Endothelial cell of umbilical vein (primary cell): Measurements from ENCODE around the gene GID4. TPM values are rescaled to one million over a fixed set of nuclear protein-coding genes. Genes with fewer than 3 reads are reported as not detected.

Experiments used
- BruUV-seq: library from RNA; stranded (reverse); fragments of 400-500 nt; replicated peaks from 2 replicates; lab custom pipeline; 2021; lab: Mats Ljungman, UMichigan
- CTCF ChIA-PET: fragments of 300-600, 350-600 bp; sonication (Branson Sonifier 250); formaldehyde crosslinking; loops from one replicate; lab custom pipeline; 2021; ENCODE audit warnings: antibody characterized with exemption, inconsistent platforms; lab: Charles Lee
- POLR2A ChIA-PET: fragments of 300-600, 350-600 bp; sonication (Branson Sonifier 250); formaldehyde crosslinking; loops from one replicate; lab custom pipeline; 2021; ENCODE audit warnings: antibody characterized with exemption, inconsistent platforms; lab: Charles Lee
- DNase-seq: peaks from one replicate; pipeline ENCODE4 v3.0.0-alpha.2; 2011; ENCODE audit warnings: low read depth, low spot score
- FAIRE-seq: peaks from 2 replicates; lab custom pipeline; 2011; peaks lifted over from hg19 to GRCh38; lab: Jason Lieb, UNC
- H2AFZ ChIP-seq: 2 replicates; pipeline ENCODE4 v1.6.0; 2012; ENCODE audit warnings: low read depth, low read length, control low read depth, inconsistent platforms
- H3K27ac ChIP-seq: 2 replicates; pipeline ENCODE4 v1.5.1; 2011; ENCODE audit warnings: low read depth, mild to moderate bottlenecking, control low read depth, low read length, moderate library complexity; ENCODE audit not compliant: insufficient read depth
- H3K27me3 ChIP-seq, 2 experiments: 2 replicates each; pipeline versions ENCODE4 v1.6.0 to v1.6.1; 2011; ENCODE audit warnings: low read length in 2 of 2, mixed read lengths in 1 of 2; ENCODE audit not compliant: control insufficient read depth in 2 of 2, insufficient read depth in 2 of 2
- H3K36me3 ChIP-seq, 2 experiments: 2 replicates in 1 of 2; 3 replicates in 1 of 2; pipeline ENCODE4 v1.5.1; 2011; ENCODE audit warnings: low read length in 2 of 2, mild to moderate bottlenecking in 1 of 2, moderate library complexity in 1 of 2; ENCODE audit not compliant: control insufficient read depth in 2 of 2, insufficient read depth in 2 of 2; ENCODE audit errors: extremely low read depth in 1 of 2
- H3K4me1 ChIP-seq: 3 replicates; pipeline ENCODE4 v1.5.1; 2011; ENCODE audit warnings: mild to moderate bottlenecking, low read length; ENCODE audit not compliant: control insufficient read depth, insufficient read depth; ENCODE audit errors: extremely low read depth
- H3K4me2 ChIP-seq: 2 replicates; pipeline ENCODE4 v1.6.1; 2011; ENCODE audit warnings: low read length, control low read depth, mixed read lengths; ENCODE audit not compliant: insufficient read depth
- H3K4me3 ChIP-seq, 3 experiments: fragments of 200-600 bp in 1 of 3; sonication (generic), shearing (Covaris generic) in 1 of 3; replicated peaks in 1 of 3; 2 replicates each; pipeline ENCODE4 v1.5.1; 2011 to 2016; ENCODE audit warnings: control low read depth in 3 of 3, low read length in 3 of 3, mild to moderate bottlenecking in 2 of 3, inconsistent platforms in 1 of 3, low read depth in 1 of 3, moderate library complexity in 1 of 3; ENCODE audit not compliant: insufficient read depth in 1 of 3
- H3K79me2 ChIP-seq: 2 replicates; pipeline ENCODE4 v1.6.0; 2012; ENCODE audit warnings: low read length, inconsistent platforms; ENCODE audit not compliant: control insufficient read depth, insufficient read depth
- H3K9ac ChIP-seq: replicated peaks from 2 replicates; pipeline ENCODE3; 2011; ENCODE audit warnings: low read length, control low read depth; ENCODE audit not compliant: insufficient read depth; ENCODE audit errors: extremely low read depth
- H3K9me1 ChIP-seq: replicated peaks from 3 replicates; pipeline ENCODE4 v1.6.0; 2011; ENCODE audit warnings: mild to moderate bottlenecking, low read length; ENCODE audit not compliant: control insufficient read depth, insufficient read depth; ENCODE audit errors: extremely low read depth
- H3K9me3 ChIP-seq: replicated peaks from 2 replicates; pipeline ENCODE4 v1.5.1; 2012; ENCODE audit warnings: low read length, inconsistent platforms; ENCODE audit not compliant: control insufficient read depth, insufficient read depth
- H4K20me1 ChIP-seq: replicated peaks from 2 replicates; pipeline ENCODE3; 2011; ENCODE audit warnings: mild to moderate bottlenecking, low read length; ENCODE audit not compliant: control insufficient read depth, insufficient read depth; ENCODE audit errors: extremely low read depth
- CTCF ChIP-seq, 2 donors: IDR thresholded peaks; 1 replicate in 1 of 2; 2 replicates in 1 of 2; pipeline ENCODE4 v1.5.1; 2011; ENCODE audit warnings: low read length in 2 of 2, mild to moderate bottlenecking in 2 of 2, moderate library complexity in 2 of 2, control low read depth in 1 of 2, inconsistent platforms in 1 of 2, low read depth in 1 of 2; ENCODE audit not compliant: insufficient read depth in 1 of 2; ENCODE audit errors: extremely low read depth in 1 of 2
- EZH2 ChIP-seq: IDR thresholded peaks from 2 replicates; pipeline ENCODE4 v1.6.1; 2012; ENCODE audit warnings: borderline replicate concordance, low read depth, mild to moderate bottlenecking, moderate library complexity, low read length, inconsistent platforms; ENCODE audit not compliant: severe bottlenecking
- FOS ChIP-seq: IDR thresholded peaks from 2 replicates; pipeline ENCODE4 v1.6.1; 2011; ENCODE audit warnings: mild to moderate bottlenecking, low read length, moderate library complexity, borderline replicate concordance; ENCODE audit not compliant: insufficient read depth
- GATA2 ChIP-seq: IDR thresholded peaks from 2 replicates; pipeline ENCODE4 v1.7.0; 2011; ENCODE audit warnings: low read depth, mild to moderate bottlenecking, moderate library complexity, mixed read lengths, low read length; ENCODE audit not compliant: insufficient read length, insufficient read depth
- JUN ChIP-seq: IDR thresholded peaks from 2 replicates; pipeline ENCODE4 v1.6.1; 2011; ENCODE audit warnings: borderline replicate concordance, low read depth; ENCODE audit not compliant: insufficient read length, insufficient read depth
- MAX ChIP-seq: IDR thresholded peaks from 2 replicates; pipeline ENCODE4 v1.6.1; 2011; ENCODE audit not compliant: insufficient read depth, insufficient read length
- MYC ChIP-seq: IDR thresholded peaks from one replicate; pipeline ENCODE4 v1.6.1; 2011; ENCODE audit warnings: mild to moderate bottlenecking, low read depth, low read length
- POLR2A ChIP-seq: IDR thresholded peaks from 2 replicates; pipeline ENCODE4 v1.6.1; 2012; ENCODE audit warnings: low read depth, mild to moderate bottlenecking, control low read depth, low read length
- POLR2AphosphoS5 ChIP-seq: IDR thresholded peaks from 2 replicates; pipeline ENCODE4 v1.6.1; 2012; ENCODE audit warnings: low read depth, mild to moderate bottlenecking, control low read depth, low read length, moderate library complexity; ENCODE audit not compliant: insufficient read depth
- dilution Hi-C: fragments of 300-500 bp; cut with MboI; formaldehyde crosslinking; loops from one replicate; pipeline ENCODE4 v1.15.0; 2019; ENCODE audit warnings: low sequenced_read_pairs; ENCODE audit not compliant: extremely low pct_ligation_motif_present
- intact Hi-C: fragments of 100-400 bp; cut with micrococcal nuclease; formaldehyde crosslinking; loops from one replicate; pipeline ENCODE4 v1.10.0; 2022
- polyA plus RNA-seq, 4 experiments: library from polyadenylated mRNA; depleted of rRNA in 3 of 4; stranded (reverse) in 3 of 4; unstranded in 1 of 4; fragments of >200 nt; gene quantifications; 2 replicates each; pipeline versions ENCODE4 v1.2.1 to v1.2.3, GENCODE V29; 2011 to 2012; ENCODE audit warnings: missing spikeins in 1 of 4
- total RNA-seq: library from RNA; stranded (reverse); gene quantifications from 2 replicates; pipeline ENCODE4 v1.2.3, GENCODE V29; 2021

The GID4 gene
- total and polyA plus RNA-seq, 2 donors (not counting 3 experiments of a cell fraction or from before 2014, with no cell fraction given): 6.4 to 11.3 TPM

- DNase-seq (peak; percentile 29), FAIRE-seq (no peak)
- Histone ChIP-seq H4K20me1 (no peaks in the 10 kb centered on the region), H3K27ac (no peak overlapping the region), H3K79me2 (no peaks in the 10 kb centered on the region), H3K9me3 (no peaks in the 10 kb centered on the region), H3K4me1 (no peaks in the 10 kb centered on the region), H3K9me1 (no peaks in the 10 kb centered on the region), H3K4me3 (no peak overlapping the region), H3K36me3 (peaks cover 0 to 3% of the 10 kb centered on the region in 2 experiments), H3K4me2 (no peak overlapping the region), H3K27me3 (no peaks in the 10 kb centered on the region), H2AFZ (no peak overlapping the region), H3K9ac (no peak overlapping the region)
- BruUV-seq: no TSS peak
- ChIA-PET POLR2A (no interaction called here), CTCF (interaction anchor here (1.0 to 2.0 kb wide), 4 partner anchors 7 to 346 kb away, joined by 3 to 7 read pairs (median 4); no protein-coding TSS in a partner anchor)
- intact Hi-C loops: no loop called here
- dilution Hi-C loops: loop anchor here (25.0 kb wide), 1 partner anchor 139 kb away; no protein-coding TSS in a partner anchor
- TF ChIP-seq POLR2AphosphoS5: no peak
- TF ChIP-seq FOS: no peak
- no peak for TF ChIP-seq CTCF (IDR thresholded peaks at IDR 0.05; ENCODE audit: extremely low read depth in 1 of 2, insufficient read depth in 1 of 2, low read depth in 1 of 2, low read length in 2 of 2)
- no peak for TF ChIP-seq MYC
- TF ChIP-seq GATA2: no peak
- TF ChIP-seq JUN: no peak
- no peak for TF ChIP-seq POLR2A
- no peak for TF ChIP-seq MAX
- TF ChIP-seq EZH2: no peak
Measured at GRCh38 chr17:18025945-18026776, 13.0 kb upstream of the GID4 start.
